Neural cell (in vitro differentiated cells): ENCODE data around the gene CACNA1E. TPM values are rescaled to one million over a fixed set of nuclear protein-coding genes. Genes with fewer than 3 reads are reported as not detected.

ENCODE experiments used
- H2AFZ ChIP-seq: fragments of 200-600, 300-800 bp; sonication (generic), shearing (Covaris generic); 2 replicates; pipeline ENCODE4 v1.6.0; 2014; ENCODE audit warnings: low read depth, mild to moderate bottlenecking, antibody characterized with exemption, low read length, moderate library complexity
- H3F3A ChIP-seq: fragments of 200-600 bp; shearing (Covaris generic); 2 replicates; pipeline ENCODE4 v1.6.1; 2016; ENCODE audit warnings: mild to moderate bottlenecking, moderate library complexity, mixed read lengths, antibody characterized with exemption, low read length; ENCODE audit not compliant: insufficient read depth, poor library complexity, severe bottlenecking
- H3K27ac ChIP-seq: fragments of 200-600, 300-800 bp; sonication (generic), shearing (Covaris generic); 2 replicates; pipeline ENCODE4 v1.5.1; 2014; ENCODE audit warnings: mild to moderate bottlenecking, low read length, moderate library complexity
- H3K27me3 ChIP-seq: fragments of 300-800, 200-600 bp; sonication (generic), shearing (Covaris generic); 2 replicates; pipeline ENCODE4 v1.6.0; 2014; ENCODE audit warnings: mild to moderate bottlenecking, low read depth, low read length, moderate library complexity; ENCODE audit not compliant: insufficient read depth
- H3K36me3 ChIP-seq: fragments of 300-800, 200-600 bp; sonication (generic), shearing (Covaris generic); 2 replicates; pipeline ENCODE4 v1.5.1; 2014; ENCODE audit warnings: mild to moderate bottlenecking, antibody characterized with exemption, low read length, moderate library complexity; ENCODE audit not compliant: insufficient read depth
- H3K4me2 ChIP-seq: fragments of 300-800, 200-600 bp; sonication (generic), shearing (Covaris generic); 2 replicates; pipeline ENCODE4 v1.6.0; 2014; ENCODE audit warnings: mild to moderate bottlenecking, low read length
- H3K4me3 ChIP-seq: fragments of 300-800, 200-600 bp; sonication (generic), shearing (Covaris generic); 2 replicates; pipeline ENCODE4 v1.5.1; 2014; ENCODE audit warnings: mild to moderate bottlenecking, low read length, moderate library complexity
- H3K79me2 ChIP-seq: fragments of 200-600 bp; shearing (Covaris generic); replicated peaks from 2 replicates; pipeline ENCODE4 v1.6.0; 2014; ENCODE audit warnings: mild to moderate bottlenecking, low read length, moderate library complexity; ENCODE audit not compliant: insufficient read depth
- H3K9ac ChIP-seq: fragments of 300-800, 200-600 bp; sonication (generic), shearing (Covaris generic); 2 replicates; pipeline ENCODE4 v1.6.1; 2016; ENCODE audit warnings: mild to moderate bottlenecking, low read length, mixed read lengths
- H3K9me2 ChIP-seq: fragments of 200-600 bp; shearing (Covaris generic); 2 replicates; pipeline ENCODE4 v1.6.1; 2016; ENCODE audit warnings: mild to moderate bottlenecking, low read length, mixed read lengths; ENCODE audit not compliant: insufficient read depth
- H3K9me3 ChIP-seq: fragments of 200-600, 300-800 bp; sonication (generic), shearing (Covaris generic); 2 replicates; pipeline ENCODE4 v1.6.1; 2016; ENCODE audit warnings: mild to moderate bottlenecking, mixed run types, low read length, moderate library complexity, mixed read lengths
- H4K20me1 ChIP-seq: fragments of 200-600 bp; shearing (Covaris generic); 2 replicates; pipeline ENCODE4 v1.6.1; 2016; ENCODE audit warnings: mild to moderate bottlenecking, mixed run types; ENCODE audit not compliant: insufficient read depth
- EP300 ChIP-seq: fragments of 450-650 bp; conservative IDR thresholded peaks from 2 replicates; pipeline ENCODE4 v1.6.1; 2014; ENCODE audit warnings: antibody characterized with exemption, mild to moderate bottlenecking, moderate library complexity; ENCODE audit not compliant: poor library complexity, severe bottlenecking
- EZH2 ChIP-seq: fragments of 200-600, 300-800 bp; shearing (Covaris generic), sonication (generic); IDR thresholded peaks from 2 replicates; pipeline ENCODE4 v1.6.1; 2014; ENCODE audit warnings: antibody characterized with exemption, low read length, borderline replicate concordance, mild to moderate bottlenecking; ENCODE audit not compliant: insufficient read depth, poor library complexity, severe bottlenecking
- MXI1 ChIP-seq: fragments of 450-650 bp; conservative IDR thresholded peaks from 2 replicates; pipeline ENCODE4 v1.6.1; 2014; ENCODE audit warnings: antibody characterized with exemption, mild to moderate bottlenecking; ENCODE audit not compliant: poor library complexity, severe bottlenecking
- POLR2AphosphoS5 ChIP-seq: IDR thresholded peaks from 2 replicates; pipeline ENCODE4 v1.6.1; 2012
- RAD21 ChIP-seq: fragments of 450-650 bp; conservative IDR thresholded peaks from 2 replicates; pipeline ENCODE4 v1.6.1; 2014; ENCODE audit warnings: antibody characterized with exemption, mild to moderate bottlenecking, moderate library complexity
- SMC3 ChIP-seq: fragments of 450-650 bp; conservative IDR thresholded peaks from 2 replicates; pipeline ENCODE4 v1.6.1; 2014; ENCODE audit warnings: antibody characterized with exemption, mild to moderate bottlenecking, moderate library complexity; ENCODE audit not compliant: poor library complexity
- TAF1 ChIP-seq: IDR thresholded peaks from 2 replicates; pipeline ENCODE4 v1.6.1; 2012; ENCODE audit warnings: low read depth
- polyA plus RNA-seq: library from polyadenylated mRNA; depleted of rRNA; stranded (reverse); fragments of >200 nt; gene quantifications from 2 replicates; pipeline ENCODE4 v1.2.3, GENCODE V29; 2014
- TF ChIP-seq, protein P1 (sequence below): fragments of 450-650 bp; IDR thresholded peaks from 2 replicates; pipeline ENCODE4 v1.5.1; 2014; ENCODE audit warnings: antibody characterized with exemption, mild to moderate bottlenecking, moderate library complexity; ENCODE audit not compliant: poor library complexity, severe bottlenecking
- TF ChIP-seq, protein P2 (sequence below): IDR thresholded peaks from 2 replicates; pipeline ENCODE4 v1.6.1; 2012; ENCODE audit warnings: borderline replicate concordance

Gene CACNA1E
- polyA plus RNA-seq, 1 donor from 2014 or later: 29.5 TPM

DNA sequence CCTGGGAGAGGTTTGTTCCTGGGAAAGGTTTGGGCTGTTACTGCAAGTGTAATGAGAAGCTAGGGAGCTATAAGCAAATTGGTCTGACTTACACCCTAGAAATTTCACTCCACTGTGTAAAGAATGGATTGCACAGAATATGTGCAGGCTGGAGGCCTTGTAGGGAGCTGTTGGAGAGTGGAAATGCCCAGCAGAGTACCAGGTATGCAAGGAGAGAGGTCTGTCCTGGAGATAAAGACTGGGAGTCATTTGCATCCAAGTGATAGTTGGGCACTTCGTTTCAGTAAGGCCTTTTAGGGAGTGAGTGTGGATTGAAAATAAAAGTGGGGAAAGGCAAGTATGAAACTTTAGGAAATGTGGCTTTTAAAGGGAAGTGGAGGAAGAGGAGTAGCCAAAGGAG, 75.8 kb downstream of the CACNA1E start:
- no peaks in the 10 kb centered on the region for H3K9me2 ChIP-seq
- H3K4me2 ChIP-seq: no peak overlapping the region
- no peak overlapping the region for H3K4me3 ChIP-seq
- H3K27me3 ChIP-seq: no peaks in the 10 kb centered on the region
- no peaks in the 10 kb centered on the region for H3F3A ChIP-seq
- no peaks in the 10 kb centered on the region for H3K36me3 ChIP-seq
- H2AFZ ChIP-seq: no peak overlapping the region
- no peaks in the 10 kb centered on the region for H3K9me3 ChIP-seq
- H3K9ac ChIP-seq: no peak overlapping the region
- H3K79me2 ChIP-seq: no peaks in the 10 kb centered on the region
- no peak overlapping the region for H3K27ac ChIP-seq
- TF ChIP-seq, protein P1, sequence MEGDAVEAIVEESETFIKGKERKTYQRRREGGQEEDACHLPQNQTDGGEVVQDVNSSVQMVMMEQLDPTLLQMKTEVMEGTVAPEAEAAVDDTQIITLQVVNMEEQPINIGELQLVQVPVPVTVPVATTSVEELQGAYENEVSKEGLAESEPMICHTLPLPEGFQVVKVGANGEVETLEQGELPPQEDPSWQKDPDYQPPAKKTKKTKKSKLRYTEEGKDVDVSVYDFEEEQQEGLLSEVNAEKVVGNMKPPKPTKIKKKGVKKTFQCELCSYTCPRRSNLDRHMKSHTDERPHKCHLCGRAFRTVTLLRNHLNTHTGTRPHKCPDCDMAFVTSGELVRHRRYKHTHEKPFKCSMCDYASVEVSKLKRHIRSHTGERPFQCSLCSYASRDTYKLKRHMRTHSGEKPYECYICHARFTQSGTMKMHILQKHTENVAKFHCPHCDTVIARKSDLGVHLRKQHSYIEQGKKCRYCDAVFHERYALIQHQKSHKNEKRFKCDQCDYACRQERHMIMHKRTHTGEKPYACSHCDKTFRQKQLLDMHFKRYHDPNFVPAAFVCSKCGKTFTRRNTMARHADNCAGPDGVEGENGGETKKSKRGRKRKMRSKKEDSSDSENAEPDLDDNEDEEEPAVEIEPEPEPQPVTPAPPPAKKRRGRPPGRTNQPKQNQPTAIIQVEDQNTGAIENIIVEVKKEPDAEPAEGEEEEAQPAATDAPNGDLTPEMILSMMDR: no peak
- no peak for TF ChIP-seq RAD21
- no peak for TF ChIP-seq MXI1
- TF ChIP-seq EP300: no peak
- TF ChIP-seq SMC3: no peak
- no peak for TF ChIP-seq TAF1
- TF ChIP-seq, protein P2, sequence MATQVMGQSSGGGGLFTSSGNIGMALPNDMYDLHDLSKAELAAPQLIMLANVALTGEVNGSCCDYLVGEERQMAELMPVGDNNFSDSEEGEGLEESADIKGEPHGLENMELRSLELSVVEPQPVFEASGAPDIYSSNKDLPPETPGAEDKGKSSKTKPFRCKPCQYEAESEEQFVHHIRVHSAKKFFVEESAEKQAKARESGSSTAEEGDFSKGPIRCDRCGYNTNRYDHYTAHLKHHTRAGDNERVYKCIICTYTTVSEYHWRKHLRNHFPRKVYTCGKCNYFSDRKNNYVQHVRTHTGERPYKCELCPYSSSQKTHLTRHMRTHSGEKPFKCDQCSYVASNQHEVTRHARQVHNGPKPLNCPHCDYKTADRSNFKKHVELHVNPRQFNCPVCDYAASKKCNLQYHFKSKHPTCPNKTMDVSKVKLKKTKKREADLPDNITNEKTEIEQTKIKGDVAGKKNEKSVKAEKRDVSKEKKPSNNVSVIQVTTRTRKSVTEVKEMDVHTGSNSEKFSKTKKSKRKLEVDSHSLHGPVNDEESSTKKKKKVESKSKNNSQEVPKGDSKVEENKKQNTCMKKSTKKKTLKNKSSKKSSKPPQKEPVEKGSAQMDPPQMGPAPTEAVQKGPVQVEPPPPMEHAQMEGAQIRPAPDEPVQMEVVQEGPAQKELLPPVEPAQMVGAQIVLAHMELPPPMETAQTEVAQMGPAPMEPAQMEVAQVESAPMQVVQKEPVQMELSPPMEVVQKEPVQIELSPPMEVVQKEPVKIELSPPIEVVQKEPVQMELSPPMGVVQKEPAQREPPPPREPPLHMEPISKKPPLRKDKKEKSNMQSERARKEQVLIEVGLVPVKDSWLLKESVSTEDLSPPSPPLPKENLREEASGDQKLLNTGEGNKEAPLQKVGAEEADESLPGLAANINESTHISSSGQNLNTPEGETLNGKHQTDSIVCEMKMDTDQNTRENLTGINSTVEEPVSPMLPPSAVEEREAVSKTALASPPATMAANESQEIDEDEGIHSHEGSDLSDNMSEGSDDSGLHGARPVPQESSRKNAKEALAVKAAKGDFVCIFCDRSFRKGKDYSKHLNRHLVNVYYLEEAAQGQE: no peak
- no peak for TF ChIP-seq POLR2AphosphoS5
- no peak for TF ChIP-seq EZH2
- no peaks in the 10 kb centered on the region for H4K20me1 ChIP-seq

DNA sequence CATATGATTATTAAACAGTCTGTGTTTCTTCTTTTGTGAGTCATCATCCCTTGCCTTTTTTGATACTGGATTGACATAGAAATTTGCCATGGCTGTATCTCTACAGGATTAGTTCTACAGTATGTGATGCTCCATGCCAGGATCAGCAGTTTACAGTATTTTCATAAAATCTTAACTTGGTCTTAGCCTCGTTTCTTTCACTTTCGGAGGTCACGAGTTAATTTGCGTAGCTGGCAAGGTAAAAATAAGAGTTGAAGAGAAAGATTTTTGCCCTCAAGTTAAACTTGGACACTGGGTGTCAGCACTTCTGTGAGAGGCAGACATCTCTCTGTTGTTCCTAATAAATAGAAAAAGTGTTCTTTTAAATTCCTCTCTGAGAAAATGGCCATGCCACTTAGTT, 79.1 kb downstream of the CACNA1E start:
- no peak overlapping the region for H3K4me2 ChIP-seq
- TF ChIP-seq RAD21 (no peak), EZH2 (no peak), POLR2AphosphoS5 (no peak), MXI1 (no peak), SMC3 (no peak), EP300 (no peak), TAF1 (no peak)
- TF ChIP-seq, protein P1: no peak
- TF ChIP-seq, protein P2: no peak
- H3K9me2 ChIP-seq: no peaks in the 10 kb centered on the region
- no peak overlapping the region for H3K9ac ChIP-seq
- no peak overlapping the region for H3K27ac ChIP-seq
- no peaks in the 10 kb centered on the region for H3K27me3 ChIP-seq
- no peaks in the 10 kb centered on the region for H3K79me2 ChIP-seq
- no peaks in the 10 kb centered on the region for H4K20me1 ChIP-seq
- no peaks in the 10 kb centered on the region for H3F3A ChIP-seq
- H2AFZ ChIP-seq: no peak overlapping the region
- H3K4me3 ChIP-seq: no peak overlapping the region
- H3K36me3 ChIP-seq: no peaks in the 10 kb centered on the region
- H3K9me3 ChIP-seq: no peaks in the 10 kb centered on the region
